Activated T-cell treated with anti-CD3 and anti-CD28 coated beads for 1 hour (primary cell): ENCODE results near the gene PPFIA2.

Experiments
- DNase-seq: peaks from one replicate; pipeline ENCODE4 v3.0.0-alpha.2; 2020; ENCODE audit warnings: low read depth

Gene PPFIA2

GRCh38 chr12:81208187-81208911 lies 550.8 kb downstream of the PPFIA2 start:
- DNase-seq: no peak
